Stimulated activated CD4-positive, alpha-beta T cell treated with anti-CD3 and anti-CD28 coated beads, Interleukin-12 subunit alpha, Interleukin-12 subunit beta, amount 100 ng/mL, for 4 hours (primary cell): Measurements from ENCODE around the gene TACO1.

Source experiments
- DNase-seq: peaks from one replicate; pipeline ENCODE4 v3.0.0-alpha.2; 2020

The TACO1 gene

DNA sequence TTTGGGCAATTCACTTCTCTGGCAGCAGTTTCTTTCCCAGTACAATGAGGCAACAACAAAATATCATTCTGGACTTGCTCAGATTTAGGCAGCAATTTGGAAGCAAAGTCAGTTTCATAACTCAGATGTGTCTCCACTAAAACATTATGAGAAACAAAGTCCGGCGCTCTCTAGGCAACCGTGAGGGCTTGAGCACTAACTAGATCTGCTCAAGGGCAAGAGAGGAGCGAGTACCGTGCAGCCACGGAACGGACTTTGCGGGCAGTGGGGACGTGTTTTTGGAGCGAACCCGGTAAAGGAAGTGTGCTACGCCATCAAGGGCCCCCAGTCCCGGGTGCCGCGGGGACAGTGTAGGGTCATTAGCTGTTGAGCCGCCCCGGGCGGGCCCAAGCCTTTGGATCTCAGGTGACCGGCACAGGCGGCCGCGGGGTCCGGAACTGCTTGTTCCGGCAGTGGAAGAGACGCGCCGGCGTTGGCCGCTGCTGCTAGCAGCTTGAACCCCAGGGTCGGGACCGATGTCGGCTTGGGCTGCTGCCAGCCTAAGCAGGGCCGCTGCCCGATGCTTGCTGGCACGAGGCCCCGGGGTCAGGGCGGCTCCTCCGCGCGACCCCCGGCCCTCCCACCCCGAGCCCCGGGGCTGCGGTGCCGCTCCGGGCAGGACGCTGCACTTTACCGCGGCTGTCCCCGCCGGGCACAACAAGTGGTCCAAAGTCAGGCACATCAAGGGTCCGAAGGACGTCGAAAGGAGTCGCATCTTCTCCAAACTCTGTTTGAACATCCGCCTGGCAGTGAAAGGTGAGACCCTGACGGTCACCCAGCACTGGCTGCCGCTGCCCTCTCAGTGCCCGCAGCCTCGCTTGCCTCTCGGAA lies at the start of gene TACO1:
Gene TACO1, plus strand, starts transcription at position 327 of the 870 bp plus-strand sequence. Its CDS starts 189 bp downstream, at position 516.
- peak; percentile 77 for DNase-seq

- DNase-seq = no peak
Measured at GRCh38 chr17:63552211-63552610, 48.5 kb upstream of the TACO1 start.

DNA sequence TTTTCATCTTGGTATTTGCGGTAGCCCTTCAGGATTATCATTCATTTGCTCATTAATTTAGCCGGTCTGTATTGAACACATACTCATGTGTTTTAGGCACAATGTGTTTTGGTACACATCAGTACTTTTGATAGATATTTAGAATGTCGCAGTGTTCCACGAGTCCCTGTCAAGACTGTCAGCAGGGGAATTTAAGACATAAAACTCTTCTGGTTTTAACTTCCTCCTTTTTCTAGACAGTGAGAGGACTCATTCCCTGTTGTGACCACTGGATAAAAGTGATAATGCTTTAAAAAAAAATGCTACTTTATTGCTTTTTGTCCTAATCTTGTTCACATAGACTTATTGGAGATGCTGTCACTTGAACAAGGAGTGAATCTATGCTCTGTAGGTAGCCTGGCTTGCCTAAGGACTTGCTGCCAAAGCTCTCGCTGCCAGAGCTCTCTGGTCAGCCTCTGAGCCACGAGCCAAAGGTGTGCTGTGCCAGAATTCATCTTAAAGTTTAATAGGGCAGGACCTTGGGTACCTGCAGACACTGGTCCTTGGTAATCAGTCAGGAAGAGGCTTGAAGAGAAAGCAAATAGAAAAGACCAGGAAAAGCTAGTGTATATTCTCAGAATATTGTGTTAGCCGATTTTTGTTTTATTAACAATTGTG lies 45.1 kb upstream of the TACO1 start:
- DNase-seq = no peak

GRCh38 chr17:63557416-63557815 lies 43.3 kb upstream of the TACO1 start:
- DNase-seq = no peak

GRCh38 chr17:63558441-63558840 lies 42.3 kb upstream of the TACO1 start:
- DNase-seq = no peak

DNA sequence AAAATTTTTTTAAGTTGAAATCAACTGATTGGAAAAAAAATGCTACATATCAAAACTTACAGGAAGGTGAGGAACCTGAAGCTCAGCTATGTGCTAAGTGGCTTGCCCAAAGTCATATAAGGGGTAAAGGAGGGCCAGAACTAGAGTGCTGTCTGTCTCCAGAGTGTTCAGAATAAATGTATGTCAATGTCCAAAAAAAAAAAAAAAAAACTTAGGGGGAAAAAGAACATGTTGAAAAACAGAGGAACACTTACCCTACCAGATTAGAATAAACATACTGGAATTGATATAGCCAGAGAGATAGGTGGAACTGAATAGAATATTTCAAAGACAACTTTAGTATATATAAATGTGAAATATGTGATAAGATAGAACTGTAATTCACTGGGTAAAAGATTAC lies 38.9 kb upstream of the TACO1 start:
- DNase-seq = no peak

DNA sequence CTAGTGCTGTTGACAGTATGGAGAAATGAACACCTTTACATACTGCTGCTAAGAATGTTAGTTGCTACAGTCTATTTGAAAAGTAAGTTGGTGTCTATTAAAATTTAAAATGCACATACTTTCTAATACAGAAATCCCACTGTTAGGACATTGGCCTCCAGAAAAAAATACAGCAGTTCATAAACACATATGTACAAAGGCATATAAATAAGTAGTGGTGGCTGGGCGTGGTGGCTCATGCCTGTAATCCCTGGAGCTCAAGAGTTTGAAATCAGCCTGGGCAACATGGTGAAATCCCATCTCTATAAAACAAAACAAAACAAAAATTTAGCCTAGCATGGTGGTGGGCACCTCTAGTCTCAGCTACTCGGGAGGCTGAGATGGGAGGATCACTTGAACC lies 37.4 kb upstream of the TACO1 start:
- DNase-seq = no peak

DNA sequence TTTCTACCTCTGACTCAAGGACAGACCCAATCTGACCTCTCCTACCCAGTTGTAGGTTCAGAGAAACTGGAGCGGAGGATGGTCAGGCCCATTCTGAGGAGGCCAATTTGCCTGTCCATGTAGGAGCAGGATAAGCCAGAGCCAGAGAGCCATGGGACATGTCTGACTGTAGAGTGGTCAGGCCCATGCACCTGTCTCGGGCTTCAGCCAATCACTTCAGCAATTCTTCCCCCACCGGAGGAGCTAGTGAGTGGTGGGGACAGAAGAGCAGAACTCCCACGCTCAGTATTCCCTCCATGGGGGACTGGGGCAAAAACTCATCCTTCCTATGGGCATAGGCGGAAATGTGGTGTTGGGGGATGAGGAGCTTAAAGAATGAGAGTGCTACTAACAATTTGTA lies 36.1 kb upstream of the TACO1 start:
- no peak for DNase-seq

DNA sequence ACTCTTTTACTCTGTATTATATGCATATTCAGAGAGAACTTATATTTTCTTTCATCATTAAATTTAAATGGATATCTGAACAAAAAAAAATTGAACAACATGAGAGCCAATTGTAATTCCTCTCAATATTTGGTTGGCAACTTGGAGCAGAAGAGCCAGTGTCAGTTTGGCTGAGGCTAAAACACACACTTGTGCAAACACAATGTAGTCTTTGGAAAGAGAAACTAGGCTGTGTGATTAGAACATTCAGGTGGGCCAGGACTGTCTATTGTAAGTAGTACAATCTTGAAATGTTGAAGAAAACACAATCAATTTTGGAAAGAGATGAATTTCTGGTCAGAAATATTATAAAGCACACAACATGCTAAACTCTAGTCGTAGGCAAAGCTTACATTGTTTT lies 33.5 kb upstream of the TACO1 start:
- DNase-seq = no peak

- DNase-seq = no peak
Measured at GRCh38 chr17:63568563-63568962, 32.1 kb upstream of the TACO1 start.

DNA sequence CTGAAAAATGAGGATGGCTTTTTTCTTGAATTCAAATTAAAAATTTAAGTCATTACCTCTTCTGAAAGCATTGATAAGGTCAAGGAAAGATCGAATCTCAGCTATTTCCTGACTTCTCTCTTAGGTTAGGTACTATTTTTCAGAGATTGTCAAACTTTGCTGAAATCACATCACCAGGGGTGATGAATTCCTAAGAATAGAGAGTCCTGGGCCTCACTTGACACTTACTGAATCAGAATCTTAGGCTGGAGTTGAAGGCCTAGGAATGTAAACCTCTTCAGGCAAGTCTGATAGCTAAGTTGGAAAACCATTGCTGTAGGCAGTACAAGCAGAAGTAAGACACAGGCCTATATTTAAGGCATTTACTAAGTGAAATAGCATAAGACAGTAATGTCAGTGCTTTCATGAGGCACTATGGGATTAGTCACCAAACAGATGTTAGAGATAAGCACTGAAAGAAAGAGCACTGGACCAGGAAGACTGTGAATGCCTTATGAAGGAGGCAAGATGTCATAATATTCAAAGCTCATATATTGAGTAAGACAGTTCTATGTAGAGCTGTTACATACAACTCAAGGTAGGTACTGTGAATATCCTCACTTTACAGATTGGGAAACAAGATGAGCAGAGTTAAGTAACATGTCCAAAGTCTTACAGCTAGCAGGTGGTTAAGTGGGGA lies 28.9 kb upstream of the TACO1 start:
- DNase-seq = no peak

GRCh38 chr17:63573634-63574033 lies 27.1 kb upstream of the TACO1 start:
- DNase-seq = no peak

DNA sequence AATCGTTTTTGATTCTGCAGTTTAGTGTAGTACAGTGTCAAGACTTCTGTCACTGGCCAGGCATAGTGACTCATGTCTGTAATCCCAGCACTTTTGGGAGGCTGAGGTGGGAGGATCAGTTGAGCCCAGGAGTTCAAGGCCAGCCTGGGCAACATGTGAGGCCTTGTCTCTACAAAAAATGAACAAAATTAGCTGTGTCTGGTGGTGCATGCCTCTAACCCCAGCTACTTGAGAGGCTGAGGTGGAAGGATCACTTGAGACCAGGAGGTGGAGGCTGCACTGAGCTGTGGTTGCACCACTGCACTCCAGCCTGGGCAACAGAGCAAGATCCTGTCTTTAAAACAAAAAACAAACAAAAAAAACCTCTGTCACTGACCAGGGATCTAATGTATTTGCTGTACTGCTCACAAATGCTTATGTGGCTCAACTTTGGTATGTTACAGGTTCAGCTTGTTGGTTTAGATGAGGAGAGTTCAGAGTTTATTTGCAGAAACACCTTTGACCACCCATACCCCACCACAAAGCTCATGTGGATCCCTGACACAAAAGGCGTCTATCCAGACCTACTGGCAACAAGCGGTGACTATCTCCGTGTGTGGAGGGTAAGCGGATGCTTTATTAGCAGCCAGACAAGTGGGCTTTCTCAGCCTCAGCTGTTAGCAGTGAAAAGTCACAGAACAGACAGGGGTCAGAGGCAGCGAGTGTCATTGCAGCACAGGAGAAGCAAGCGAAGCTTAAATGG lies 22.5 kb upstream of the TACO1 start:
- no peak for DNase-seq

GRCh38 chr17:63578769-63579111 lies 22.0 kb upstream of the TACO1 start:
- no peak for DNase-seq

DNA sequence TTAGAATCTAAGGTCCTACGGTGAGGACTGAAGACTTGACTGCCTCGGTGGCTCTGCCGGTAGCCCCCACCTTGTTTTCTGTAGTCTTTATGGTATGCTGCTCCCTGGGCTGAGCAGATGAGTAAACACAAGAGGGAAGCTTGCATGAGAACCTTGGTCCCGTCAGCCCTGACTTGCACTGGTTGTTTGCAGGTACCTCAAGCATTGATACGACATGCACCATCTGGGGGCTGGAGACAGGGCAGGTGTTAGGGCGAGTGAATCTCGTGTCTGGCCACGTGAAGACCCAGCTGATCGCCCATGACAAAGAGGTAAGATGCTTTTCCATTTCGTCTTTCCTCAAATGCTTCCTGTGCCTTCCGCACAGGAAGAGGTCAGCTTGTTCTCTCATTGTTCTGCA lies 21.1 kb upstream of the TACO1 start:
- no peak for DNase-seq

DNA sequence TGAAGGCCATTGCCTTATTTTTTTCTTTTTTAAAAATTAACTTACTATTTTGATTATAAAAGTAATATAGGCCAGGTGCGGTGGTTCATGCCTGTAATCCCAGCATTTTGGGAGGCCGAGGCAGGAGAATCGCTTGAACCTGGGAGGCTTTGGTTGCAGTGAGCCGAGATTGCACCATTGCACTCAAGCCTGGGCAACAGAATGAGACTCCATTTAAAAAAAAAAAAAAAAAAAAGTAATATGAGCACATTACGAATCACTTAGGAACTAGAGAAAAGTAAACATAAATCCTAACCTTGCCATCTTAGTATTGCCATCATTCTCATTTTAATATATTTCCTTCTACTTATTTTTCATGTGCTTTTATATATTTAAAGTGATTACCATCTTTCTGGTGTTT lies 12.9 kb upstream of the TACO1 start:
- DNase-seq = no peak

DNA sequence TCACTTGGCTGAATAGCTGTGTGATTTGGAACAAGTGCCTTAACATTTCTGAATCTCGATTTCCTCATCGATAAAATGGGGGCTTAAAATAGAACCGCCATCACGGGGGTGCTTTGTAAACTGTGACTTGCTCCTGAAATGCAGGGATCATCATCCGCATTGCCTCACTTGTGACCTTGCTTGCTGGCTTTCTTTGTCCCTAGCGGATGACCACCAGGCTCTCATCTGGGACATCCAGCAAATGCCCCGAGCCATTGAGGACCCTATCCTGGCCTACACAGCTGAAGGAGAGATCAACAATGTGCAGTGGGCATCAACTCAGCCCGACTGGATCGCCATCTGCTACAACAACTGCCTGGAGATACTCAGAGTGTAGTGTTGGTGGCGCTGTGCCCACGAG lies 11.9 kb upstream of the TACO1 start:
- DNase-seq = no peak

- no peak for DNase-seq
Measured at GRCh38 chr17:63589646-63590045, 11.0 kb upstream of the TACO1 start.

GRCh38 chr17:63592797-63593196 lies 7.9 kb upstream of the TACO1 start:
- DNase-seq = no peak

DNA sequence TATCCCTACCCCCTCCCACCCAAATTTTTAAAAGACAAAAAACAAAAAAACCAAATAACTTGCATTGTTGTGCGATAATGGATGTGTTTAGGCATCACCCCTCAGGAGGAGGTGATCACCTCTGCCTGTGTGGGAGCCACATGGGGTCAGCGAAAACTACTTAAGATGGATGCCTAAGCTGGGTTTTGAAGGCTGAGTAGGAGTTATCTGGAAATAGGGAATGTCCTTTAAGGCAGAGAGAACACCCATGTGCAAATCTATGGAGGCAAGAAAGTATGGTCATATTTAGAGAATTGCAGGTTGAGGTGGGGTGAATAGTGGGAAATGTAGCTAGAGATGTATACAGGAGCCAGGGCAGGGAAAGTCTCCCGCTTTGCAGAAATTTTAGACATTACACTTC lies 5.6 kb upstream of the TACO1 start:
- no peak for DNase-seq

- no peak for DNase-seq
Measured at GRCh38 chr17:63596856-63597586, 3.7 kb upstream of the TACO1 start.

DNA sequence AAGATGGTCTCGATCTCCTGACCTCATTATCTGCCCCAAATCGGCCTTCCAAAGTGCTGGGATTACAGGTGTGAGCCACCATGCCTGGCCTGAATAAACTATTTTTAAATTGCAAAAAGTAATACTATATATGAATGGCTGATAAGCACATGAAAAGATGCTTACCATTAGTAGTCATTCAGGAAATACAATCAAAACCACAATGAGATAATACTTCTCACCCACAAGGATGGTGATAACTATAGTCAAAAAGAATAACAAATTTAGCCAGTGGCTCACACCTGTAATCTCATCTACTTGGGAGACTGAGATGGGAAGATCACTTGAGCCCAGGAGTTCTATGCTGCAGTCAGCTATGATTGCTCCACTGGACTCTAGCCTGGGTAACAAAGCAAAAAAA lies 2.4 kb upstream of the TACO1 start:
- DNase-seq = no peak
